Measurements from ENCODE around the gene EIF2D. TPM values are rescaled to one million over a fixed set of nuclear protein-coding genes. Genes with fewer than 3 reads are reported as not detected.

EIF2D gene
- total RNA-seq, 1 donor from 2014 or later: 65.4 TPM

GRCh38 chr1:206550446-206550845 is 61.8 kb downstream of the EIF2D start:
- ChIA-PET POLR2A (interaction anchor here (1.0 kb wide), 1 partner anchor 13 kb away, joined by 3 read pairs; no protein-coding TSS in a partner anchor), CTCF (interaction anchor here (1.0 to 11.6 kb wide), 3 partner anchors 28 to 71 kb away, joined by 3 to 132 read pairs (median 5); no protein-coding TSS in a partner anchor)
- Mint-ChIP-seq H3K9me3 (no peaks in the 10 kb centered on the region), H3K36me3 (ENCODE audit: low read depth) (no peaks in the 10 kb centered on the region), H3K27me3 (no peaks in the 10 kb centered on the region), H3K4me3 (no peak overlapping the region), H3K4me1 (peaks cover 21% of the 10 kb centered on the region), H3K27ac (no peak overlapping the region)
- no peak for TF ChIP-seq CTCF (IDR thresholded peaks at IDR 0.05)
- no peak for ATAC-seq (ENCODE audit: low read depth)
- intact Hi-C loops (cut with micrococcal nuclease): no loop called here
- DNase-seq: no peak

- H3K27ac Mint-ChIP-seq: no peak overlapping the region
- peaks cover 6% of the 10 kb centered on the region for H3K4me1 Mint-ChIP-seq
- intact Hi-C loops (cut with micrococcal nuclease): no loop called here
- H3K9me3 Mint-ChIP-seq: no peaks in the 10 kb centered on the region
- no peak overlapping the region for H3K4me3 Mint-ChIP-seq
- no peak for ATAC-seq (ENCODE audit: low read depth)
- no peaks in the 10 kb centered on the region for H3K27me3 Mint-ChIP-seq
- TF ChIP-seq CTCF (IDR thresholded peaks at IDR 0.05): no peak
- DNase-seq: no peak
- POLR2A ChIA-PET: interaction anchor here (0.6 to 1.2 kb wide), 2 partner anchors 10 to 11 kb away, joined by 4 to 6 read pairs; no protein-coding TSS in a partner anchor
- CTCF ChIA-PET: interaction anchor here (1.1 to 10.1 kb wide), 9 partner anchors 8 to 85 kb away, joined by 3 to 349 read pairs (median 23); no protein-coding TSS in a partner anchor
- H3K36me3 Mint-ChIP-seq (ENCODE audit: low read depth): no peaks in the 10 kb centered on the region
These were observed 65.2 kb downstream of the EIF2D start for GRCh38 chr1:206547104-206547503.

GRCh38 chr1:206545351-206545750 is 66.9 kb downstream of the EIF2D start:
- no peak overlapping the region for H3K4me3 Mint-ChIP-seq
- H3K36me3 Mint-ChIP-seq (ENCODE audit: low read depth): no peaks in the 10 kb centered on the region
- intact Hi-C loops (cut with micrococcal nuclease): loop anchor here (1.0 kb wide), 5 partner anchors 12 to 119 kb away; no protein-coding TSS in a partner anchor
- peaks cover 4% of the 10 kb centered on the region for H3K4me1 Mint-ChIP-seq
- DNase-seq: no peak
- no peak overlapping the region for H3K27ac Mint-ChIP-seq
- H3K27me3 Mint-ChIP-seq: no peaks in the 10 kb centered on the region
- ATAC-seq (ENCODE audit: low read depth): no peak
- H3K9me3 Mint-ChIP-seq: no peaks in the 10 kb centered on the region
- CTCF ChIA-PET: interaction anchor here (0.6 to 10.1 kb wide), 32 partner anchors 10 to 366 kb away, joined by 3 to 349 read pairs (median 4); partner anchors contain the start of genes DYRK3, EIF2D, IKBKE and RASSF5
- no peak for TF ChIP-seq CTCF (IDR thresholded peaks at IDR 0.05)
- POLR2A ChIA-PET: interaction anchor here (0.6 to 3.7 kb wide), 12 partner anchors 9 to 1066 kb away, joined by 3 to 75 read pairs (median 10); partner anchors contain the start of genes EIF2D and RASSF5

- no peaks in the 10 kb centered on the region for H3K9me3 Mint-ChIP-seq
- ChIA-PET POLR2A (interaction anchor here (0.8 to 3.7 kb wide), 10 partner anchors 10 to 71 kb away, joined by 3 to 75 read pairs (median 10); partner anchors contain the start of genes EIF2D and RASSF5), CTCF (interaction anchor here (0.7 to 10.1 kb wide), 32 partner anchors 10 to 438 kb away, joined by 3 to 349 read pairs (median 4); partner anchors contain the start of genes DYRK3, EIF2D, IKBKE and RASSF5)
- ATAC-seq (ENCODE audit: low read depth) (peak; percentile 93), DNase-seq (peak; percentile 81)
- H3K36me3 Mint-ChIP-seq (ENCODE audit: low read depth): no peaks in the 10 kb centered on the region
- no peaks in the 10 kb centered on the region for H3K27me3 Mint-ChIP-seq
- H3K4me1 Mint-ChIP-seq: peaks cover 4% of the 10 kb centered on the region
- no peak overlapping the region for H3K4me3 Mint-ChIP-seq
- intact Hi-C loops (cut with micrococcal nuclease): loop anchor here (1.0 to 5.0 kb wide), 6 partner anchors 13 to 120 kb away; partner anchors contain the start of gene RASSF5
- peak; percentile 63 for TF ChIP-seq CTCF (IDR thresholded peaks at IDR 0.05)
- no peak overlapping the region for H3K27ac Mint-ChIP-seq
These were observed 67.6 kb downstream of the EIF2D start for GRCh38 chr1:206544562-206545257.

Other genes with a start within 250 kb of the EIF2D start
- 52.9 and 56.3 TPM in 2 replicates for gene IKBKE, start 142.0 kb downstream of the EIF2D start, total RNA-seq
- gene RASSF5, start 104.9 kb downstream of the EIF2D start, total RNA-seq: 114 and 116 TPM in 2 replicates
- 0.33 and 0.37 TPM in 2 replicates for gene DYRK3, start 23.1 kb upstream of the EIF2D start, total RNA-seq
- 71.2 and 72.1 TPM in 2 replicates for gene MAPKAPK2, start 72.4 kb upstream of the EIF2D start, total RNA-seq
- not detected in 2 replicates for gene IL19, start 158.3 kb upstream of the EIF2D start, total RNA-seq
- 2.8 and 3.4 TPM in 2 replicates for gene IL10, start 160.0 kb upstream of the EIF2D start, total RNA-seq

All from activated B cell treated with CpG ODN at 0.5 μM for 24 hours (primary cell).